HG03196 (cell line): ENCODE data around the gene SUSD1.
A peak's percentile ranks its signal among the peaks of the same experiment; 100 is the strongest.
"Not testable (repeated sequence)": the region's sequence is repeated elsewhere in the genome, so short reads cannot be mapped to it uniquely, and the experiment has no call there.

Experiments used
- ATAC-seq: cut with Tn5 transposase; IDR thresholded peaks from one replicate; pipeline ENCODE4 v1.9.1; 2021; ENCODE audit not compliant: unreplicated experiment

SUSD1 gene

GRCh38 chr9:112104401-112104800 lies 70.7 kb downstream of the SUSD1 start:
- no peak for ATAC-seq

GRCh38 chr9:112103405-112103804 lies 71.7 kb downstream of the SUSD1 start:
- ATAC-seq, result no peak

GRCh38 chr9:112097712-112098688 lies 77.1 kb downstream of the SUSD1 start:
- no peak for ATAC-seq

GRCh38 chr9:112094948-112095681 lies 80.0 kb downstream of the SUSD1 start:
- ATAC-seq, result no peak

- no peak for ATAC-seq
Measured at GRCh38 chr9:112094241-112094640, 80.9 kb downstream of the SUSD1 start.

- no peak for ATAC-seq
Measured at GRCh38 chr9:112093870-112094216, 81.3 kb downstream of the SUSD1 start.

- ATAC-seq, result no peak
Measured at GRCh38 chr9:112093147-112093869, 81.8 kb downstream of the SUSD1 start.

GRCh38 chr9:112091810-112092209 lies 83.3 kb downstream of the SUSD1 start:
- no peak for ATAC-seq

GRCh38 chr9:112087506-112087905 lies 87.6 kb downstream of the SUSD1 start:
- no peak for ATAC-seq

GRCh38 chr9:112086627-112087026 lies 88.5 kb downstream of the SUSD1 start:
- ATAC-seq, result no peak

- ATAC-seq, result no peak
Measured at GRCh38 chr9:112084907-112085306, 90.2 kb downstream of the SUSD1 start.

GRCh38 chr9:112084334-112084733 lies 90.8 kb downstream of the SUSD1 start:
- no peak for ATAC-seq

- ATAC-seq, result no peak
Measured at GRCh38 chr9:112081918-112082729, 93.0 kb downstream of the SUSD1 start.

GRCh38 chr9:112080831-112081542 lies 94.1 kb downstream of the SUSD1 start:
- ATAC-seq, result no peak

- ATAC-seq, result peak; percentile 65
Measured at GRCh38 chr9:112078432-112078831, 96.7 kb downstream of the SUSD1 start.

- ATAC-seq, result no peak
Measured at GRCh38 chr9:112076814-112077213, 98.3 kb downstream of the SUSD1 start.

GRCh38 chr9:112075009-112075378 lies 100.1 kb downstream of the SUSD1 start:
- ATAC-seq, result no peak

GRCh38 chr9:112074250-112075008 lies 100.7 kb downstream of the SUSD1 start:
- ATAC-seq, result peak; percentile 46

- ATAC-seq, result not testable (repeated sequence)
Measured at GRCh38 chr9:112073639-112074173, 101.4 kb downstream of the SUSD1 start.
